ENCODE measurements around the gene KRT3.
"Not testable (repeated sequence)": the region's sequence is repeated elsewhere in the genome, so short reads cannot be mapped to it uniquely, and the experiment has no call there.

KRT3 gene

DNA sequence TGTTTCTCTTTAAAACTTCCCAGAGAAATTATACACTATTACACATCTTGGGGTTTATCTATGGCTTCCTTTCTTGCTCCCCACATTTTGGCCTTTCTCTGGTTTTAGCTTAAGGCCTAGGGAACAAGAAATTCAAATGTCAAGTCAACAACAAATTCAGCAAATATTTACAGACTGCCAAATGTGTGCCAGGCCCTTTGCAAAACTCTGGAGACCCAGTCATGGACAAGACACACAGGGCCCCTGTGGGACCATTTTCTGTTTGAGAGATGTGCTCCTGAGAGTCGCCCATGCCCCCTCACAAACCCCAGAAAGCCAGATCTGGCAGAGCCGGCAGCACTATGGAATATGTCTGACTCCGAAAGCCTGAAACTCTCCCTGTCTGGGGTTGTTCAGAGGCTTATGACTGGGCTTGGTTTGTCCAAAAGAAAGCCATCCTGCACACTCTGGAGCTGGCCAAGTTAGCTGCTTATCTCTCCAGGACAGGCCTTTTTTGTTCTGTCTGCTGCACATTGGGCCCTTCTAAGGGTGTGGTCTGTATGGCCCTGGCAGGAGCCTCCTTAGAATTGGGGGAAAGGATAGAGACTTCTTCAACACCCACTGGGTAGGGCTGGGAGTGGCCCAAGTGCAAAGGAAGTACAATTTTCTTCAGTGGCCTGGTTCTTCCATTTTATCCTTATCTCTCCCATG, 1.1 kb upstream of the KRT3 start:
- no peak for DNase-seq

DNA sequence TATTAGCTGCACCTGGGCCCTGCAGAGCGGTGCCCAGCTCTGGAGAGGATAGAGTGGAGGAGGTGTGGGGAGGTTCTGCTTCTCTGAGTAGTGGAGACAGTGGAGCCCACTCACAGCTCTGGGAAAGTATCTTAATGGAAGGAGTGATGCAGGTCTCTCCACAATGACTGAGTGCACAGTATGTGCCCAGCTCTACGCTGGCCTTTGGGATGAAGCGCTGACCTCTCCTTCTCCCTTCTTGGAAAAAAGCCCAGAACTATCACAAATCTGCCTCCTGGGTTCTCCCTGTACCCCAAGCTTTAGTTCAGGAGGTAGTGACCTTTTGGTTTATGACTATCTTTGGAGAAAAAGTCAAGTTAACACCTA, 495 bp upstream of the KRT3 start:
- no peak for DNase-seq

DNA sequence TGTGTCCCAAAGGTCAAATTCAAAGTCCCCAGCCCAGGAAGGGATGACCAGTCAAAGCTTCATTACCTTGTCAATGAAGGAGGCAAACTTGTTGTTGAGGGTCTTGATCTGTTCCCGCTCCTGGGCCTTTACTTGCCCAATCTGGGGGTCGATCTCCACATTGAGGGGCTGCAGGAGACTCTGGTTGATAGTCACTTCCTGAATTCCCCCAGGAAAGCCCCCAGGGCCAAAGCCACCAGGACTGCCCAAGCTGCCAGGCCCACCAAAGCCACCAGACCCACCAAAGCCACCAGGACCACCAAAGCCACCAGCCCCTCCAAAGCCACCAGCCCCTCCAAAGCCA, 614 bp downstream of the KRT3 start:
- not testable (repeated sequence) for DNase-seq

GRCh38 chr12:52794479-52795331, 1.2 kb downstream of the KRT3 start:
- no peak for DNase-seq

DNA sequence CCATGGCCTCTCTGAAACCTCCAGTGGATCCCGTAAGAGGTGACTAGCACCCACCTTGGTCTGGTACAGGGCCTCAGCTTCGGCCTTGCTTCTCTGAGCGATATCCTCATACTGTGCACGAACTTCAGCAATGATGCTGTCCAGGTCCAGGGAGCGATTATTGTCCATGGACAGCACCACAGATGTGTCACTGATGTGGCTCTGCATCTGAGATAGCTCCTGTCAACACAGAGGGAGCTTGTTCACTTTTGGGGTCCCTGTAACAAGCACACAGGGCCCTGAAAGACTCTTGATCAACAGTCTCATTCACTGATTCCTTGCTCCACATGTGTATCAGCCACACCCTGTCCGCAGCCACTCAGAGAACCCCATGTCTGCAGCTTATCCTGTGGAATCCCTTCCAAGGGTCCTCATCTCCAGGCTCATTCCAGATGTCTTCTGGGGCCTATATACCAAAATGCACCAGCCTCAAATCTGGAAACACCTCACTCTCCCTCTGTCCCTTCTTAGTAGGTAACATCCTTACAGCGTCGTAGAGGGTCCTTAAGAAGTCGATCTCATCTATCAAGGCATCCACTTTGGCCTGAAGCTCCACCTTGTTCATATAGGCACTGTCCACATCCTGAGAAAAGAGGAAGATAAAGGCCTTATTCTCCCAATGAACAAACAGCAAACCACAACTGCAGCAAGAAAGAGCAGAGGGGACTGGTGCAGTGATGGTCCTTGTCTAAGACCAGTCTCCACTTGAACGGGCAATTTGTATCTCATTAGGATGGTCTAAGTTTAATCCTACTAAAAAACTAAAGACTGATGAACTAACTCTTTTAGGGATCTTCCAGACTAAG, 3.5 kb downstream of the KRT3 start:
- no peak for DNase-seq

- DNase-seq, result no peak
These were observed 4.4 kb downstream of the KRT3 start for GRCh38 chr12:52791271-52792184.

- no peak for DNase-seq
These were observed 5.3 kb downstream of the KRT3 start for GRCh38 chr12:52790427-52791270.

- no peak for DNase-seq
These were observed 6.1 kb downstream of the KRT3 start for GRCh38 chr12:52789637-52790426.

GRCh38 chr12:52788876-52789636, 6.9 kb downstream of the KRT3 start:
- DNase-seq, result no peak

DNA sequence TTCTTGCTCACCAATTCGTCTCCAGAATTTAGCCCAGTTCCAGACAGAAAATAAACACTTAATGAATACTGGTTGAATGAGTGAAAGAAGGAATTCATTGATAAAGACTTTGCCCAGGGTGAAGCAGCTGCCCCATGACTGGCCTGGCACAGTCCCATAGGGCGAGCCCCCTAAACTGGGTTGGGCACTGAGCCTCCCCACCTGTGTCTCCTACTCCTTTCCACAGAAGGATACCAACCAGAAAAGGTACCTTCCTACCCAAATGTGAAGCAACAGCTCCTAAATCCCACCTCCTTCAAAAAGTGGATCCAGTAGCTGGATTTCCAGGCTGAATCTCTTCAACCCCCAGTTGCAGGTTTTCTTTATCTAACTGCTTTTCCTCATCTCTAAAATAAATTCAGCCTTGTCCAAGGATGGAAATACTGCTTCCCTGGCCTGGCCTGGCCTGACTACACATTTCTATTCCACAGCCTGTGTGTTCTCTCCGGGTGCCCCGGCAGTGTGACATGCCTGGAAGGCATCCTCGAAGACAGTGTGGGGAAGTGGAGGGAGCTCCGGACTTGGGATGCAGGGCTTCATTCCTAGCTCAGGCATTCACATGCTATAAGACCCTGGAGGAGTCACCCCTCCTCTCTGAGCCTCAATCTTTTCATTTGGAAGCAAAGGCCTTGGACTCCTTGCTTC, 7.6 kb downstream of the KRT3 start:
- DNase-seq, result no peak

GRCh38 chr12:52787324-52788191, 8.4 kb downstream of the KRT3 start:
- DNase-seq, result no peak

- DNase-seq, result no peak
These were observed 11.0 kb downstream of the KRT3 start for GRCh38 chr12:52784909-52785308.

GRCh38 chr12:52783563-52784316, 12.2 kb downstream of the KRT3 start:
- no peak for DNase-seq

DNA sequence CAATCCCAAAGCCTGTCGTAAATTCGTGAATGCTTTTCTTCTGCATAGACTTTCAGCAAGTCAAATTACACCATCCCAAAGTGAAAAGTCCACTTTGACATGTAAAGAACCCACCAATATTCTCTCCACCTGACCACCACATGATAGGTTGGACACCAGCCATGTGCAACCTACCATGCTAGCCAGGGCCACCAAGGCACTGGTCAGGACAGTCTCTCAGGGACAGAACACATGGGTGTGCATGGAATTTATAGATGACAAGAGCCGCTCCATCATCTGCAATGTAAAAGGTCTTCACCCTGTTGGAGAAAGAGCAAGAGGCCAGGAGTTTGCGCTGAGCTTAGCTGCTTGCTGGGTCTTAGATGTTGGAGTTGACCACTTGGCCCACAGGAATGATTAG, 13.4 kb downstream of the KRT3 start:
- DNase-seq, result no peak

DNA sequence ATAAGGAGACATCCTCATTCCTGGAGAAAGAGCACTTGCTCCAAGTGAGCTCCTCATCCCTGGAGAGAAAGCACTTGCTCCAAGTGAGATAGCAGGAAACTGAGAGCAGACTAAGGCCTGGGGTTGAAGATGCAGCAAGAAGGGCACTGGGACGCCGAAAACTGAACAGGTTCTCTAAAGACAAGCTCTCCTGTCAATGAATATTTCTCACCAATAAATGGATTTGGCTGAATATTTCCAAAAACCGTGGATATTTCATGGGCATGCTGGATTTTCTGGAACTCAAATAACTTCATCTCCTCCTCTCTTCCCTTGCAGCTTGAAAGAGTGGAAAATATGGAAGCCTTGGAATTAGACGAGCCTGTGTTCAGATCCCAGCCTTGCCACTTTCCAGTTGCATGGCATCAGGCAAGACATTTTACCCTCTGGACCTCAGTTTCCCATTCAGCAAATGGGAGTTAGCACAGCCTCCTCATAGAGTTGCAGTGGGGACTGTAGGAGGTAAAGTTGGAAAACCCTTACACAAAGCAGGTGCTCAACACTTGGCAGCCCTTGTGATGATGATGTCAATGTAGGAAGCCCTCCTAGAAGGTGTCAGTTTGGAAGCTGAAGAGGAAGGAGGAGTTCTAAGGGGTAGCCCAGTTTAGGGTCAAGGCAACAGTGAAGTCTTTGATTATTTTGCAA, 14.4 kb downstream of the KRT3 start:
- no peak for DNase-seq

- DNase-seq, result no peak
These were observed 16.0 kb downstream of the KRT3 start for GRCh38 chr12:52779914-52780313.

DNA sequence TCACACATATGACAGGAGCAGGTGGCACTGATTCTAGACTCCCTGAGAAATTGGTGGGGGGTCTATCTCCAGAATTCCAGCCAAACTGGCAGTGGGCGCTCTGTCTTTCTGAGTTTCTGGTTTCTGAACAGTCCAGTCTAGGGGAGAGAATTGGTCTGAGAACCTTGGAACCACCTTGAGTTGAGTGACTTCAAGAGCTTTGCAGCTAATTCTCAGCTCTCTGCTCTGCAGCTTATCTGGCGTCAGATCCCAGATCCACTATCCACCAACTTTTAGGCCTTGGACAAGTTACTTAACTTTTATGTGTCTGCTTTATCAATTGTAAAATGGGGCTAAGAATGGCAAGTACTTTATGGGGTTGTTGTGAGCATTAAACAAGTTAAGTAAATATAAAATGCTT, 17.1 kb downstream of the KRT3 start:
- DNase-seq, result no peak

Measured in activated effector memory CD4-positive, alpha-beta T cell treated with Interleukin-2 at 50 U/mL for 16 hours (primary cell).